Cerebellar cortex (tissue), 1 donor: ENCODE data around the gene RAB25.
A peak's percentile ranks its signal among the peaks of the same experiment; 100 is the strongest.
"Not testable (repeated sequence)": the region's sequence is repeated elsewhere in the genome, so short reads cannot be mapped to it uniquely, and the experiment has no call there.

Experiments
- DNase-seq: peaks from one replicate; pipeline ENCODE4 v3.0.0-alpha.2; 2015; ENCODE audit warnings: low spot score

Gene RAB25

GRCh38 chr1:156102633-156103511, 41.9 kb downstream of the RAB25 start:
- DNase-seq: no peak

- DNase-seq: no peak
Observed at GRCh38 chr1:156103521-156103947, 42.6 kb downstream of the RAB25 start.

- DNase-seq: peak; percentile 54
Observed at GRCh38 chr1:156104065-156104810, 43.3 kb downstream of the RAB25 start.

- DNase-seq: peak; percentile 71
Observed at GRCh38 chr1:156104861-156105832, 44.2 kb downstream of the RAB25 start.

GRCh38 chr1:156106624-156107488, 45.9 kb downstream of the RAB25 start:
- peak; percentile 71 for DNase-seq

GRCh38 chr1:156108057-156108456, 47.1 kb downstream of the RAB25 start:
- DNase-seq: no peak

- no peak for DNase-seq
Observed at GRCh38 chr1:156108664-156109241, 47.8 kb downstream of the RAB25 start.

- DNase-seq: no peak
Observed at GRCh38 chr1:156110252-156110651, 49.3 kb downstream of the RAB25 start.

- DNase-seq: no peak
Observed at GRCh38 chr1:156111355-156111962, 50.5 kb downstream of the RAB25 start.

- no peak for DNase-seq
Observed at GRCh38 chr1:156112276-156113137, 51.5 kb downstream of the RAB25 start.

GRCh38 chr1:156113282-156113950, 52.5 kb downstream of the RAB25 start:
- DNase-seq: no peak

- DNase-seq: peak; percentile 95
Observed at GRCh38 chr1:156114101-156114918, 53.4 kb downstream of the RAB25 start, which contains the start of gene LMNA. Gene LMNA, plus strand, starts transcription at chr1:156114711. Its CDS starts 208 bp downstream, at chr1:156114919.

GRCh38 chr1:156114919-156115513, 54.1 kb downstream of the RAB25 start:
- no peak for DNase-seq

- no peak for DNase-seq
Observed at GRCh38 chr1:156115514-156116374, 54.8 kb downstream of the RAB25 start.

GRCh38 chr1:156116731-156117130, 55.8 kb downstream of the RAB25 start:
- not testable (repeated sequence) for DNase-seq
